Endometrial microvascular endothelial cells (primary cell): ENCODE results near the gene SLC1A7. TPM values are rescaled to one million over a fixed set of nuclear protein-coding genes. Genes with fewer than 3 reads are reported as not detected.

Source experiments
- in situ Hi-C: cut with HindIII; loops from 2 replicates; pipeline ENCODE4 v1.10.0; 2017; ENCODE audit warnings: low sequenced_read_pairs, low pct_unique_long_range_greater_than_20kb; ENCODE audit errors: inconsistent ontology term
- total RNA-seq: library from RNA; depleted of rRNA; stranded (reverse); fragments of >200 nt; gene quantifications from one replicate; pipeline ENCODE4 v1.2.3, GENCODE V29; 2015; ENCODE audit errors: inconsistent ontology term

The SLC1A7 gene
- total RNA-seq, 1 donor from 2014 or later = not detected

DNA sequence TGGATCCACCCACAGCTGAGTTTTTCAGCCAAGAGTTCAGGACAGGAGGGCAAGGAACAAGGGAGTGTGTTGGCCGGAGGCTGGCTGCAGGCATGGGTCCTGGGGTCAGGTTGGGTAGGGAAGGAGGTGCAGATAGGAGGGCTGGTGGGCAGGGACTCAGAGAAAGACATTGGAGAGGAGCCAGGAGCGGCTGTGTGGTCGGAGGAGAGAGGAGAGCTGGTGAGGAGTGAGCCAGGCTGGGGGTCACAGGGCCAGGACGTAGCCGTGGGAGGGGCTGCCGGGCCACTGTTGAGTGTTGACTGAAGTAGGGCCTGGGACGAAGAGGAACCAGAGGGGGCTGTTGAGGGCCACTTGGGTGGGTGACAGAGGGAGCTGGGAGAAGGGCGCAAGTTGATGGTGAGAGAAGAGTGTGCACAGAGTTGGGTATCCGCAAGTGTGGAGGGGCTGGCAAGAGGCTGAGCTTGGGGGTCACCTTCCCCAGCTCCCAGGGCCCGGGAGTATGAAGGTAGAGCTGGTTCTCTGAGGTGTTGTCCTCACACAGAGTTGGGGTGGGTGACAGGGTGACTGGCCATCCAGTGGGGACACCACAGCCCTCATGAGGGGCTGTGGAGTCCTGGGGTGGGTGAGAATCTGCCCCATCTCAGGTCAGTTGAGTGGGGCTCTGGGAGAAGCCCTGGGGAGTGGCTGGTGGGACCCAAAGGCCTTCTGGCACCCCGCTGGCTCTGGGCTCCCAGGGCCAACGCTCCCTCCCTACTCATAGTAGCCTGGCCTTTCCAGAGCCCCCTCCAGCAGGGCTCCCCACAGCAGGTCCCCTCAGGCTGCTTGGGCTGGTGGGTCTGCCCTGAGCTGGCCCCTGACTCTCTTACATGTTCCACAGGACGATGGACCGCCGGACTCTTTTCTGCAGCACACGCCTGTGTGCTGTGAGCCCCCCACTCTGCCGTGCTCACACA, 58.5 kb downstream of the SLC1A7 start:
- in situ Hi-C loops = no loop called here

- in situ Hi-C loops = no loop called here
These were observed 59.5 kb downstream of the SLC1A7 start for GRCh38 chr1:53082826-53083455.

DNA sequence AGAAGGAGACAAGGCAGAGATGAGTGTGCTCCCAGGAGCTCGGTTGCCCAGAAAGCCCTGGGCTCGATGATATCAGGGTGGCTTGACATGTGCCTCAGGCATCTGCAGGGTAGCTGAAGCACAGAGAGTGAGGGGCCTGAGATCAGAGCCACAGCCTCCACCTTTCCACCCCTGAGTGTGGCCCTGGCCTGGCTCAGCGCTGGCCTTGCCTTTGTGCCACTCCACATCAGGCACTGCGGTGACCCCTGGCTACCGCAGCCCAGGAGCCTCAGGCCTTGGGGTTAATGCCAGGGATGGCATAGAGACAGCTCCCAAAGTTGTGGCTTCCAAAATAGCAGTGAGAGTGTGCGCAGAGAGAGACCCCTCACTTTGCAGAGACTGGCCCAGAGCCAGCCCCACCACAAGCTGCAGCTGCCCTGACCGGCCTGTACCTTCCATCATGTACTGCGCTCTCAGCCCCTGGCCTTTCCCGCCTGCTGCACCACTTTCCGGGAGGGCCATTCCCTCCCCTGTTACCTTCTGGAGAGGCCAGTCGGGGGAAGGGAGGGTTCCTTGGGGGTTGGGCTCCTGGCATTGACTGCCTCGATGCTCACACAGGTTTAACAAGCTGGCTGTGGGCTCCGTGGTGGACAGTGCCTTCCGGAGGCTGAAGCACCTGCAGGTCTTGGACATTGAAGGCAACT, 60.9 kb downstream of the SLC1A7 start:
- in situ Hi-C loops = no loop called here

- in situ Hi-C loops = no loop called here
These were observed 61.7 kb downstream of the SLC1A7 start for GRCh38 chr1:53080769-53081168.

GRCh38 chr1:53080041-53080440, 62.4 kb downstream of the SLC1A7 start:
- in situ Hi-C loops = no loop called here

- in situ Hi-C loops = no loop called here
These were observed 63.2 kb downstream of the SLC1A7 start for GRCh38 chr1:53079251-53079650.

DNA sequence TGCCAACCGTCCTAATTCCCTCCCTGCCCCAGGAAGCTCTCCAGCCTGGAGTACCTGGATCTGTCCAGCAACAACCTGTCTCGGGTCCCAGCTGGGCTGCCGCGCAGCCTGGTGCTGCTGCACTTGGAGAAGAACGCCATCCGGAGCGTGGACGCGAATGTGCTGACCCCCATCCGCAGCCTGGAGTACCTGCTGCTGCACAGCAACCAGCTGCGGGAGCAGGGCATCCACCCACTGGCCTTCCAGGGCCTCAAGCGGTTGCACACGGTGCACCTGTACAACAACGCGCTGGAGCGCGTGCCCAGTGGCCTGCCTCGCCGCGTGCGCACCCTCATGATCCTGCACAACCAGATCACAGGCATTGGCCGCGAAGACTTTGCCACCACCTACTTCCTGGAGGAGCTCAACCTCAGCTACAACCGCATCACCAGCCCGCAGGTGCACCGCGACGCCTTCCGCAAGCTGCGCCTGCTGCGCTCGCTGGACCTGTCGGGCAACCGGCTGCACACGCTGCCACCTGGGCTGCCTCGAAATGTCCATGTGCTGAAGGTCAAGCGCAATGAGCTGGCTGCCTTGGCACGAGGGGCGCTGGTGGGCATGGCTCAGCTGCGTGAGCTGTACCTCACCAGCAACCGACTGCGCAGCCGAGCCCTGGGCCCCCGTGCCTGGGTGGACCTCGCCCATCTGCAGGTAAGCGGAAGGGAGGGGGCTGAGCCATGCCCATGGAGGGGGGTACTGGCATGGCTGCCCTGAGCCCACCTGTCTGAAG, 63.9 kb downstream of the SLC1A7 start:
- in situ Hi-C loops = no loop called here

DNA sequence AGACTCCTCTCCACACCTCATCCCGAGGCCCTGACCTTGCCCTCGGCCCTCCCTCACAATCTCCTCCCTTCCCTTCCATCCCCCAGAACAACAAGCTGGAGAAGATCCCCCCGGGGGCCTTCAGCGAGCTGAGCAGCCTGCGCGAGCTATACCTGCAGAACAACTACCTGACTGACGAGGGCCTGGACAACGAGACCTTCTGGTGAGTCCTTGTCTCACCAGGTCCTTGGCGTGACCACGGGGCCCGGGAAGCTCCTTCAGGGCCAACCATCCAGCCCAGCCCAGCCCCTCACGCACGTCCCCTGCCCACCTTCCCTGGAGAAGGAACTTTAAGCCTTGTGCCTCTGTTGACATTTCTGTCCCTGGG, 64.9 kb downstream of the SLC1A7 start:
- in situ Hi-C loops = no loop called here

DNA sequence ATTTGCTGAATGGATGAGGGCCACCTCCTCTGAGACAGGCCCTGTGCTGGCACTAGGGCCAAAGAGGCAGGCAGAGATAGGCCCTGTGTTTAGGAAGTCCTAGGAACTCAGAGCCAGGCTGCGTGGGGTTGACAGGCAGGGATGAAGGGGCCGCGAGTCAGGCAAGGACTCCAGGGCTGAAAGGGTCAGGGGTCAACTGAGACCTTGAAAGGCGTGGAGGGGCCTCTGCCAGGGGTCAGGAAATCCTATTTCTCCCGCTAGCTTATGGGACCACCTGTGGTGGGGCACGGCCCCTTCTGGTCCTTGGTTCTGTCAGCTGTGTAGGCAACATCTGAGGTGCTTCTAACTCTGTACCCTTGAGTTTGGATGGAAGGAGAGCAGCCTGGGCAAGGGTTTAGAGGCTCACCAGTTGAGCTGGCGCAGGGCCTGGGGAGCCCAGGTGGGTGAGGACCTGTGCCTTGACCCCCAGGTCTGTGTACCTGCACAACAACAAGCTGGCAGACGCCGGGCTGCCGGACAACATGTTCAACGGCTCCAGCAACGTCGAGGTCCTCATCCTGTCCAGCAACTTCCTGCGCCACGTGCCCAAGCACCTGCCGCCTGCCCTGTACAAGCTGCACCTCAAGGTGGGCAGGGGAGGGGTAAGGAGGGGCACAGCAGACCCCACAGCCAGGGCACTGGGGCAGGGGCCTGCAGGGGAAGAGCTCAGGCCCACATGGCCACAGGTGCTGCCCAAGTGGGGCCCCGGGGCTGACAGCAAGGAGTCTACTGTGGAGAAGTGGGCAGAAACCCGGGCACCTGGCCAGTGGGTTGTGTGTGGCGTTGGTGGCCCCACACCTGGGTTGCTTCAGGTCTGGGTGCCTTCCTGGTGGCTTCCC, 65.5 kb downstream of the SLC1A7 start:
- in situ Hi-C loops = no loop called here

DNA sequence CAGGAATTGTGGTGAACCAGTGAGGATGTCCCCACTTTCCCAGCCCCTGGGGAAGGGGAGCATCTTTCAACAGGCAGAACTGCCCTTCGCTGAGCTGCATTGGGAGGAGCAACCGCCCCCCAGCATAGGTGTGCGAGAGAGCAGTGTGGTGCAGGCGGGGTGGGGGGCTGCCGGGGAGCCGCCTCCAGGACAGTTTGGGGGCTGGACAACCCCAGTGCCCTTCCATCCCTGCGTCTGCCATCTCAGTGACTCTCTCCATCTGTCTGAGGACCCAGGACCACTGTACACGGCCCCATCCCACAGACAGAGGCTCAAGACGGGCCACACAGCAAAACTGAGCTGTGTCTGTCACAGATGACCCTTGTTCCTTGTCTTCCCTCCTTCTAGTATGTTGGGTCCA, 66.3 kb downstream of the SLC1A7 start:
- in situ Hi-C loops = no loop called here

DNA sequence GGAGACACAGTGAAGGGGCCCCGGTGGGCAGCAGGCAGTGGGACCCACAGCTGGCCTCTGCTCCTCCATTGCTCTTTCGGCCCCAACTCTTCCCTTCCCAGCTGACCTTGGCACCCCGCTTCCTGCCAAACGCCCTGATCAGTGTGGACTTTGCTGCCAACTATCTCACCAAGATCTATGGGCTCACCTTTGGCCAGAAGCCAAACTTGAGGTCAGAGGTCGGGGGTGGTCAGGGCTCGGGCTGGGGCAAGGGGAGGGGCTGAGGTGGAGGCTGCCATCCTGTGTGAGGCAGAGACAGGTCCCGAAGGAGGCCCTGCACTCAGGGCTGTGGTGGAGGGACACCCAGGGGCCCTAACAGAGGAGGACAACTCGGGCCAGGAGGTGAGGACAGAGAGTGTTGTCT, 66.7 kb downstream of the SLC1A7 start:
- in situ Hi-C loops = no loop called here

- in situ Hi-C loops = no loop called here
These were observed 67.2 kb downstream of the SLC1A7 start for GRCh38 chr1:53075206-53075605.

- in situ Hi-C loops = no loop called here
These were observed 67.9 kb downstream of the SLC1A7 start for GRCh38 chr1:53074313-53075154.

DNA sequence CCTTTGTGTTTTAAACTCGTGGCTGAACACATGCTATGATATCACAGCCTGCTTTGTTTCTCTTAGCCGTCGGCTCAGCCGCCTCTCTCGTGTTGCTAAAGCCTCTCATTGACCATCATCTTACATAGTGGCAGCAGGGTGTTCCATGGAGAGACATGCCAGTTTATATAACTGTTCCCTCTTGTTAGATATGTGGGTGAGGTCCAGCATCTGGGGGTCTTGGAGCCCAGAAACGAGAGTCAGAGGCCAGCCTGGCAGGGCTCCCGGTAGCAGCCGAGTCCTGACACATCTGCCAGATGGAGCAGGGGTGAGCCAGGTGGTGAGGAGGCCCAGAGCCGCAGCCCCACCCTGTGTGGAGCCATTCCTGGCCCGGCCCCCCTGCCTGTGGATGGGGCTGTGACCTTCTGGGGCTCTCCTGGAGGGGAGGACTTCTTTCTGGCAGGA, 68.5 kb downstream of the SLC1A7 start:
- in situ Hi-C loops = no loop called here

DNA sequence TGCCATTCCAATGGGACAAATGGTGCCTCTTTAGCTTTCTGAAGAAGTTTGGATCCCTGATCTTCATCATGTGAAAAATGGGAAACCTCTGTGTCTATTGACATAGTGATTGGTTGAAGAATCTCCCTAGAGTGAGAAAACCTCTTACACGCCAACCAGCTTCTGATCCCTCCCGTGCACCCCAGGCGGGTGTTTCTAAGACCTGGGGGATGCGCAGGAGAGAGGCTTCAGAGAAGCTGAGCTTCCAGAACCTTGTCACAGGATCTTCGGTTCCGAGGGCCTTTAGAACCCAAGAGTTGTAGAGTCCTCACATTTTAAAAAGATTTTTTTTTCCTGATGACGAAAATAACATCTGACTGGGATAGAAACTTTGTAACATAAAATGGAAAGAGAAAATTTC, 69.2 kb downstream of the SLC1A7 start:
- in situ Hi-C loops = no loop called here

- in situ Hi-C loops = no loop called here
These were observed 70.5 kb downstream of the SLC1A7 start for GRCh38 chr1:53071915-53072314.

- in situ Hi-C loops = no loop called here
These were observed 71.1 kb downstream of the SLC1A7 start for GRCh38 chr1:53071167-53071865.
